Fibroblast of lung (primary cell): ENCODE data around the gene SPATC1L.

Source experiments
- EZH2 ChIP-seq: IDR thresholded peaks from 2 replicates; pipeline ENCODE4 v1.5.1; 2012; ENCODE audit warnings: low read length, control low read depth, mild to moderate bottlenecking; ENCODE audit errors: missing control alignments
- TF ChIP-seq, protein P1 (sequence below), 2 donors: IDR thresholded peaks in 1 of 2; conservative IDR thresholded peaks in 1 of 2; 1 replicate in 1 of 2; 2 replicates in 1 of 2; pipeline ENCODE4 v1.5.1; 2011 to 2012; ENCODE audit warnings: low read length in 2 of 2, control low read depth in 1 of 2, inconsistent platforms in 1 of 2, low read depth in 1 of 2, mild to moderate bottlenecking in 1 of 2

DNA sequence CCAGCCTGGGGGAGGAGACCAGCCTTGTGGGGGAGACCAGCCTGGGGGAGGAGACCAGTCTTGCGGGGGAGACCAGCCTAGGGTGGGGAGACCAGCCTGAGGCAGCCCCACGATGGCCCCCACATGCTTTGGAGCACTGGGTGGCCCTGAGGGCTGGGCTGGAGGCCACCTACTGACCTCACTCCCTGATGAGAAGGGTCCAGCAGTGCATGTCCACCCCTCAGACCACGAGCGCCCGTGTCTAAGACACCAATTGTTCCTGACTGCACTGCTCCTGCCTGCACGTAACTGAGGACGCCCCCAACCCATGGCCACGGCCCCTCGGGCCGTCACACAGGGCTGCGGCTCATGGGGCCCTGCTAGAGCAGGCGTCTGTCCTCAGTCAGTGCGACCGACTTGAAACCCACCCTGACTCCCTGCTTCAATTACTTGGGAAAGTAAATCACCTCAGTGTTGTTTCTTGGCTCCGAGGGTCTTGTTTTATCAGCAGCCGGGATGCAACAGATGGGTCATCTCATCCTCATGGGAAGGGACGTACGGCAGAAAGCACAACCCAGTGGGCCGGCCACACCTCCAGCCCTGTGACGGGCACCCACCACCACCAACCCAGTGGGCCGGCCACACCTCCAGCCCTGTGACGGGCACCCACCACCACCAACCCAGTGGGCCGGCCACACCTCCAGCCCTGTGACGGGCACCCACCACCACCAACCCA is at the start of gene SPATC1L:
- TF ChIP-seq, protein P1, sequence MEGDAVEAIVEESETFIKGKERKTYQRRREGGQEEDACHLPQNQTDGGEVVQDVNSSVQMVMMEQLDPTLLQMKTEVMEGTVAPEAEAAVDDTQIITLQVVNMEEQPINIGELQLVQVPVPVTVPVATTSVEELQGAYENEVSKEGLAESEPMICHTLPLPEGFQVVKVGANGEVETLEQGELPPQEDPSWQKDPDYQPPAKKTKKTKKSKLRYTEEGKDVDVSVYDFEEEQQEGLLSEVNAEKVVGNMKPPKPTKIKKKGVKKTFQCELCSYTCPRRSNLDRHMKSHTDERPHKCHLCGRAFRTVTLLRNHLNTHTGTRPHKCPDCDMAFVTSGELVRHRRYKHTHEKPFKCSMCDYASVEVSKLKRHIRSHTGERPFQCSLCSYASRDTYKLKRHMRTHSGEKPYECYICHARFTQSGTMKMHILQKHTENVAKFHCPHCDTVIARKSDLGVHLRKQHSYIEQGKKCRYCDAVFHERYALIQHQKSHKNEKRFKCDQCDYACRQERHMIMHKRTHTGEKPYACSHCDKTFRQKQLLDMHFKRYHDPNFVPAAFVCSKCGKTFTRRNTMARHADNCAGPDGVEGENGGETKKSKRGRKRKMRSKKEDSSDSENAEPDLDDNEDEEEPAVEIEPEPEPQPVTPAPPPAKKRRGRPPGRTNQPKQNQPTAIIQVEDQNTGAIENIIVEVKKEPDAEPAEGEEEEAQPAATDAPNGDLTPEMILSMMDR (conservative IDR thresholded peaks at IDR 0.05 in 1 of 2, IDR thresholded peaks at IDR 0.05 in 1 of 2; ENCODE audit: low read depth in 1 of 2, low read length in 2 of 2): no peak
- no peak for TF ChIP-seq EZH2
